ENCODE results near the gene SLX4IP. TPM values are rescaled to one million over a fixed set of nuclear protein-coding genes. Genes with fewer than 3 reads are reported as not detected.

The SLX4IP gene
- total and polyA plus RNA-seq, 2 donors (not counting 1 experiment from before 2014, with no cell fraction given), result 1.9 to 8.1 TPM

- H3K4me3 ChIP-seq (replicated peaks in 1 of 4; ENCODE audit: control extremely low read depth in 1 of 4, insufficient read depth in 1 of 4, low read depth in 3 of 4, low read length in 4 of 4), result no peak overlapping the region
- H4K20me1 ChIP-seq (ENCODE audit: control insufficient read depth, extremely low read depth, insufficient read depth, low read length), result no peaks in the 10 kb centered on the region
- no peaks in the 10 kb centered on the region for H3K36me3 ChIP-seq (ENCODE audit: control insufficient read depth, insufficient read depth, low read length)
- no peaks in the 10 kb centered on the region for H3K27me3 ChIP-seq (ENCODE audit: control insufficient read depth, insufficient read depth, low read length)
- no peak overlapping the region for H3K27ac ChIP-seq (ENCODE audit: insufficient read depth, low read length)
- no peaks in the 10 kb centered on the region for H3K9me3 ChIP-seq (ENCODE audit: control insufficient read depth, insufficient read depth, low read depth, low read length)
- no peaks in the 10 kb centered on the region for H3K79me2 ChIP-seq (ENCODE audit: control insufficient read depth, insufficient read depth, low read length)
- peaks cover 2% of the 10 kb centered on the region for H3K4me1 ChIP-seq (ENCODE audit: control insufficient read depth, extremely low read depth, insufficient read depth, low read length)
- H3K4me2 ChIP-seq (ENCODE audit: extremely low read depth, insufficient read depth, low read length), result no peak overlapping the region
- no peak overlapping the region for H2AFZ ChIP-seq (ENCODE audit: low read length)
- no peak overlapping the region for H3K9ac ChIP-seq (ENCODE audit: insufficient read depth, low read length)
- TF ChIP-seq CTCF (conservative IDR thresholded peaks at IDR 0.05 in 1 of 2, IDR thresholded peaks at IDR 0.05 in 1 of 2; ENCODE audit: low read depth in 1 of 2, low read length in 2 of 2) (no peak), EZH2 (IDR thresholded peaks at IDR 0.05; ENCODE audit: low read length, missing control alignments) (no peak)
- DNase-seq (ENCODE audit: low read depth in 2 of 2), result peak in 1 of 2 donors; percentile 84
Observed at GRCh38 chr20:10573273-10573950, 138.3 kb downstream of the SLX4IP start.

- no peak overlapping the region for H3K27ac ChIP-seq (ENCODE audit: insufficient read depth, low read length)
- H3K27me3 ChIP-seq (ENCODE audit: control insufficient read depth, insufficient read depth, low read length), result no peaks in the 10 kb centered on the region
- no peak overlapping the region for H3K9ac ChIP-seq (ENCODE audit: insufficient read depth, low read length)
- H3K4me1 ChIP-seq (ENCODE audit: control insufficient read depth, extremely low read depth, insufficient read depth, low read length), result peaks cover 5% of the 10 kb centered on the region
- H3K79me2 ChIP-seq (ENCODE audit: control insufficient read depth, insufficient read depth, low read length), result no peaks in the 10 kb centered on the region
- H4K20me1 ChIP-seq (ENCODE audit: control insufficient read depth, extremely low read depth, insufficient read depth, low read length), result no peaks in the 10 kb centered on the region
- no peak overlapping the region for H2AFZ ChIP-seq (ENCODE audit: low read length)
- H3K4me2 ChIP-seq (ENCODE audit: extremely low read depth, insufficient read depth, low read length), result no peak overlapping the region
- no peak for DNase-seq (ENCODE audit: low read depth in 2 of 2)
- H3K36me3 ChIP-seq (ENCODE audit: control insufficient read depth, insufficient read depth, low read length), result no peaks in the 10 kb centered on the region
- TF ChIP-seq CTCF (conservative IDR thresholded peaks at IDR 0.05 in 1 of 2, IDR thresholded peaks at IDR 0.05 in 1 of 2; ENCODE audit: low read depth in 1 of 2, low read length in 2 of 2) (no peak), EZH2 (IDR thresholded peaks at IDR 0.05; ENCODE audit: low read length, missing control alignments) (no peak)
- H3K9me3 ChIP-seq (ENCODE audit: control insufficient read depth, insufficient read depth, low read depth, low read length), result no peaks in the 10 kb centered on the region
- no peak overlapping the region for H3K4me3 ChIP-seq (replicated peaks in 1 of 4; ENCODE audit: control extremely low read depth in 1 of 4, insufficient read depth in 1 of 4, low read depth in 3 of 4, low read length in 4 of 4)
Observed at GRCh38 chr20:10573951-10574339, 138.8 kb downstream of the SLX4IP start.

GRCh38 chr20:10576411-10577090 is 141.4 kb downstream of the SLX4IP start:
- H3K9ac ChIP-seq (ENCODE audit: insufficient read depth, low read length), result no peak overlapping the region
- H3K79me2 ChIP-seq (ENCODE audit: control insufficient read depth, insufficient read depth, low read length), result no peaks in the 10 kb centered on the region
- TF ChIP-seq CTCF (conservative IDR thresholded peaks at IDR 0.05 in 1 of 2, IDR thresholded peaks at IDR 0.05 in 1 of 2; ENCODE audit: low read depth in 1 of 2, low read length in 2 of 2) (no peak), EZH2 (IDR thresholded peaks at IDR 0.05; ENCODE audit: low read length, missing control alignments) (no peak)
- no peaks in the 10 kb centered on the region for H3K27me3 ChIP-seq (ENCODE audit: control insufficient read depth, insufficient read depth, low read length)
- DNase-seq (ENCODE audit: low read depth in 2 of 2), result peak in 1 of 2 donors; percentile 53
- no peak overlapping the region for H3K4me2 ChIP-seq (ENCODE audit: extremely low read depth, insufficient read depth, low read length)
- peaks cover 7% of the 10 kb centered on the region for H3K4me1 ChIP-seq (ENCODE audit: control insufficient read depth, extremely low read depth, insufficient read depth, low read length)
- no peak overlapping the region for H3K27ac ChIP-seq (ENCODE audit: insufficient read depth, low read length)
- H3K36me3 ChIP-seq (ENCODE audit: control insufficient read depth, insufficient read depth, low read length), result no peaks in the 10 kb centered on the region
- no peak overlapping the region for H3K4me3 ChIP-seq (replicated peaks in 1 of 4; ENCODE audit: control extremely low read depth in 1 of 4, insufficient read depth in 1 of 4, low read depth in 3 of 4, low read length in 4 of 4)
- no peaks in the 10 kb centered on the region for H4K20me1 ChIP-seq (ENCODE audit: control insufficient read depth, extremely low read depth, insufficient read depth, low read length)
- no peaks in the 10 kb centered on the region for H3K9me3 ChIP-seq (ENCODE audit: control insufficient read depth, insufficient read depth, low read depth, low read length)
- H2AFZ ChIP-seq (ENCODE audit: low read length), result no peak overlapping the region
